Left hindlimb (tissue), 1 donor: ENCODE results near the gene RALGPS1.

Source experiments
- DNase-seq: peaks from one replicate; pipeline ENCODE4 v3.0.0-alpha.2; 2018

RALGPS1 gene

DNA sequence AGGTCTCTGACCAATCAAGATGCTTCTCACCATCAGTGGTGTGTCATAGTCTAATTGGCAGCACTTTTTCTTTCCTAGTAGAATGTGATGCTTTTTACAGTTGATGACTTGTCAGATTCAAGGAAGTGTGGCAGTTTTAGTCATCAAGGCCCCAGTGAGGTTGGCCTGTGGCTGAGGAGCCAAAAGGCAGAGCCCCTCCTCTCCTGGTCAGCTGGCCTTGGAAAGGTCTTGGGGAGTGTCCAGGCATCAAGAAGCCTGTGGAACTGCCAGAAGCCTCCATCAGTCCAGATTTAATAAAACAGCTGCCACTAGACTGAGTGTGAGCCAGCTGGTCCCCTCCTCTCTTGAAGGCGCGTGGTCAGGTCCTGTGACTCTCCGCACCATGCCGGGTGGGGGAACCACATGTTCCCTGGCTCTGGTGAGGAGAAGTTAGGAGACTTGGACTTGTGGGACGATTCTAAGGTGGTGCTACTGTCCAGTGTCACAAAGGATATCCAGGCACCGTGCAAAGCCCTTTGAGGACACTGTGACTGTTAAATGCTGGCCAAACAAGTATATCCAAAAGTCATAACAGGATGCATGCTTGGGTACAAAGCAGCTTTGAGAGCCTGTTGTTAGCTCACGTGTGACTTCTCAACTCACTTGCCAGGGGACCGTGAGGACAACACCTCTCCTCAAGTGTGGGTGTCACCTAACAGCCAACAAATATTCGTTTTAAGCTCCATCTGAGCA is 213.9 kb downstream of the RALGPS1 start:
- peak; percentile 73 for DNase-seq

DNA sequence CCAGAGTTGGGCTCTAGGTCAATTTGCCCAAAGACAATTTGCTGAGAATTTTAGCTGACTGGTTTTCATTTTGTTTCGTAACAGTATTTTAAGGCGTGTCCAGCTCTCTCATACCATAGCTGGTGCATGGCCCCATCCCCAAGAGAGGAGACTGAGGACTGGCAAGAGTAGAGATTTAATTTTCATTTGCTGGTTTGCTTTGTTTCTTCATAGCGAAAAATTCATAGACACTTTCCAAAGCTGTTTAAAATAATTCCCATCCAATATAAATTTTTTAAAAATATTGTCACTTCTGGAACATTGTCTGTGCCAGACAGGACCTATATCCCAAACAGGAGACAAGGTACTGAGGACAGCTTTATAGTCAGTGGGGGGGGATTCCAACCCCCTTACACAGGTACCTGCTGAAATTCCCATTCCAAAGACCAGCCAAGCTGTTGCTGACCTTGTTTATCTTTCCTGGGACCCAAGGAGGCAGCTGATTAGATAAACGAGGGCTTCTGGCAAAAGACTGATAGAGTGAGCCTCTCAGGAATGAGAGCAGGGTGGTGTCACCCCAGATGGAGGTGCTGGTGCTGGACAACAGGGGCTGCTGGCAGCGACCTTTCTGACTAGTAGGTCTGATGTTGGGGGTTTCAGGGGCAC is 214.6 kb downstream of the RALGPS1 start:
- DNase-seq, result no peak

DNA sequence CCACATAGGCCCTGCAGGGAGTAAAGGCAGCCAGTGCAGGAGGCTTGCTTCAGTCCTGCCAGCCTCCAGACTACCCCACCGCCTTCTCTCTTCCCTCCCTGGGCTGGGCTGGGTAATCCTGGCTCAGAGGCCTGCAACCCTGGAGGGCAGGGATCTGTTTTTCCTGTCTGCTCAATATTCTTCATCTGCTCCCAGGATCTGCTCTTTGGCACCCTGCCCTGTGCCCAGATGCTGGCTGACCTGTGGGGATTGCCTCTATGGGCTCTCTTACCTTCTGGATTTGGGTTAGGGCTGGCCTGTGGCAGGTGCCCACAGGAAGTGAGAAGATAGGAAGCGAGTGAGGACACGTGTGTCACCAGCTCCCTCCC is 215.1 kb downstream of the RALGPS1 start:
- no peak for DNase-seq

DNA sequence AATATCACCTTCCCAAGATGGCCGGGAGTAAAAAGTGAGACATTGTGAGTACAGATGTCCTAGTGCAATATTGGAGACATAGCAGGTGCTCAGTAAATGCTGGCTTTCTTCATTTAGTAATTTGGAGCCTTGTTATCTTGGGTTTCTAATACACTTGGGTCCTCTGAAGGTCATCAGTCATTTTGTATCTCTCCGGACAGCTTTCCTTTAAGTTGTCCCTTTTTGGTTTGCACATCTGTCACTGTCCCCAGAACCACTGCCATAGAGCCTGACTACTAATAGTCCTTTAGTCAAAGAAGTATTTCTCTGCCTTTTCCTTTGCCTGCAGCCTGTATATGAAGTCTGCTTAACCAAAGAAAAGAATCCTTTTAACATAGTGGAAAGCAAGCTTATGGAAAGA is 215.7 kb downstream of the RALGPS1 start:
- no peak for DNase-seq

- DNase-seq, result peak; percentile 76
Observed at GRCh38 chr9:127130661-127131538, 216.3 kb downstream of the RALGPS1 start.

- DNase-seq, result no peak
Observed at GRCh38 chr9:127131871-127132270, 217.3 kb downstream of the RALGPS1 start.

DNA sequence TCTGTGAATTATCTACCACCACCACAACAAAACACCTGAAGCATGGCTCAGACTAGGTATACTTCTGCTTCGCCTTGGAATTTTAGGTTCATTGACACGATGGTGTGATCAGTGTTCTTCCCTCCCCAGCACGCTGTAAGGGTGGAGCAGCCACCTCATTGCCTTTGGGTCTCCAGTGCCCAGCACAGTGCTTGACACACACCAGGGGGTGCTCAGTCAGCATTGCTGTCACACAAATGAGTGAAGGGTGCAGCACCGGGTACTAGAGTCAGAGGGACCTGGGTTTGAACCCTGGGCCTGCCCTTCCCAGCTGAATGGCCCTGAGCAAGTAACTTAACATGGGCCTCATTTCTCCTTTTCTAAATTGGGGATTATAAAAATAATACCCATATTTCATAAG is 217.8 kb downstream of the RALGPS1 start:
- no peak for DNase-seq

DNA sequence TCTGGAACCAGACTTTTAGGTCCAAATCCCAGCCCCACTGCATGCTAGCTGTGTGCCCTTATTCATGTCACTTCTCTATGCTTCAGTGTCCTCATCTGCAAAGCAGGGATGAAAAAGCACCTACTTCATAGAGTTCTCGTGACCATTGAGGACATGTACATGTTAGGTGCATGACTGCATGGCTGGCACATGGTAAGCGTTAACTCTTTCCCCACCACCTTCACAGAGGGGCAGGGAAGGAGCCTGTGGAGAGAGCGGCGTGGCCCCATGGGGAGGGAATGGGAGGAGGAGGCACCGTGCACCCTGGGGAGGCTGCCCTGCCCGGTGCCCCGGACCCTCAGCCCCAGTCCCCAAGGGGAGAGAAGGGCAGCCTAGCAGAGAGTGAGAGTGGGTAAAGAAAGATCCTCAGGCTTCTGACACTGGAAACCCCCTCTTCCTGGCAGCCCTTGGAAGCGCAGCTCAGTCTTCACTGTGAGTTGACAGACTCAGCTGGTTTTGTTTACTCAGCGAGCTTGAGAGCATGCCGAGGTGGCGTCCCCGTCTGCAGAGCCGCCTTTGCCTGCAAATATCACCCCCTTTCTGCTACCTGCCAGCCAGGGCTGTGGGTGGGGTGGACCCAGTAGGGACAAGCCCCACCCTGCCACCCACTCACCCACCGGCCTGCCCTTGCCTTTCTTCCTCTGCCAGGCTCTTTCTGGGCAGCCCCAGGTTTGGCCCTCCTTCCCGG is 218.5 kb downstream of the RALGPS1 start:
- peak; percentile 68 for DNase-seq

- peak; percentile 87 for DNase-seq
Observed at GRCh38 chr9:127133739-127134167, 219.2 kb downstream of the RALGPS1 start.

- DNase-seq, result no peak
Observed at GRCh38 chr9:127135056-127135745, 220.6 kb downstream of the RALGPS1 start.

DNA sequence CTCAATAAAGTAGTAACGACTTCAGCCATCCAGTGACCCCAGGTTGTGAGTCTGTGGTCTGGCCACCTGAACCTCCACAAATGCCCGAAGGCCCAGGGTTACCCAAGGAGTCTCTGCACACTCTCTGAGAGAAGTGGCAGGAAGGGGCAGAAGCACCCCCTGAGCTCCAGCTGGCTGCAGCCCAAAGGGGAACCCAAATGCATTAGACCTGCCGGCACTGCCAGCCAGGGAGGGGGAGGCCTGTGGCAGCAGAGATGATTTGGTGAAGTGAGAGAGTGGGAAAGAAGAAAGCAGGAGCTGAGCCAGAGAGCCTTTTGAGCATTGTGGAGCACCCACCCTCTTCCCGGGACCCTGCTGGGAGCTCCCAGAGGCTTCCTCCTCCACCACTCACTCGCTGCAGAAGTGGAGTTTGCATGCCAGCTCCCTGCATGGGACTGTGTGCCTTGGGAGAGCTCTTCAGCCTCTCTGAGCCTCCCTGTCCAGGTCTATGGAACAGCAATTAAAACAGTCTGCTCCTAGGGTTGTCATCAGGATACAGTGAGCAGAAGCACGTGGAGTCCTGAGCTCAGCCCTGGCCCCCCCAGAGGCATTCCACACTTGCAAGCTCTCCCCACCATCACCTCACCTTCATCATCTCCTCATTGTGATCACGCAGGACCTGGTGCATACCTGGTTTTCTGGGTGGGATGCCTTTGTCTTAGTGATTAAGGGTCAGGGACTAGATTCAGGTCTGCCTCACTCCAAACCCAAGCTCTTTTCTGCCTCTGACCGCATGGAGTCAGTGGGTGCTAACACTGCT is 221.7 kb downstream of the RALGPS1 start:
- no peak for DNase-seq

DNA sequence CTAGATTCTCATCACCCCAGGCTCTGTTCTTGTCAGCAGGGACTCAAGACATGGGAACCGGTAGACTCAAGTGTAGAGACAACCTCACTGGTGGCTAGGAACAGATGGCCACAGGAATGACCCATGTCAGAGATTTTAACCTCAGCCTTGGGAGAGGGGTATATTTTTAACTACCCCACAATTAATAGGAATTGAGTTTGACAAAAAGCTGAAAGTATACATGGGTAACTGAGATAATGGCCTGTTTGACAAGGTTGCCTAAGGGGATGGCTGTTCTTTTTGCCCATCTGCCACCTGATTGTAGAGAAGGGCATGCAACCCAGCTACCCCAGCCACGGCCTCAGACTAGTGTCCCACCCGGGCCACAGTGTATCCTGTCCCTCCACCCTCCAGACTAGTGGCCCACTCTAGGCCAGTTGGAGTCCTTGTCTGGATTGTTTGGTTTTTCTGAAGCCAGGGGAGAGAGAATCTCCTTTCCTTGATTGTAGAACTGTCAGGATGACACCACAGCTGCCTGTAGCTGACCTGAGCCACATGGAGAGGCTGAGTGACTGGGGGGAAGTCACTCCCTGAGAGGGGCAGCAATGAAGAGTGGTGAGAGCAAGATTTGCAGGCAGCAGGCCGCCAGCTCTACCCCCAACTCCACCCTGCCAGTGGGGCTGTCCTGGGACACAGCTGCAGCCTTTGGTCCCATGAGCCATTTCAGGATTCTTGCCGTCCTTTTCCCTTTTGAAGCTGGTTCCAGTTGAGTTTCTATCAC is 222.5 kb downstream of the RALGPS1 start:
- no peak for DNase-seq

DNA sequence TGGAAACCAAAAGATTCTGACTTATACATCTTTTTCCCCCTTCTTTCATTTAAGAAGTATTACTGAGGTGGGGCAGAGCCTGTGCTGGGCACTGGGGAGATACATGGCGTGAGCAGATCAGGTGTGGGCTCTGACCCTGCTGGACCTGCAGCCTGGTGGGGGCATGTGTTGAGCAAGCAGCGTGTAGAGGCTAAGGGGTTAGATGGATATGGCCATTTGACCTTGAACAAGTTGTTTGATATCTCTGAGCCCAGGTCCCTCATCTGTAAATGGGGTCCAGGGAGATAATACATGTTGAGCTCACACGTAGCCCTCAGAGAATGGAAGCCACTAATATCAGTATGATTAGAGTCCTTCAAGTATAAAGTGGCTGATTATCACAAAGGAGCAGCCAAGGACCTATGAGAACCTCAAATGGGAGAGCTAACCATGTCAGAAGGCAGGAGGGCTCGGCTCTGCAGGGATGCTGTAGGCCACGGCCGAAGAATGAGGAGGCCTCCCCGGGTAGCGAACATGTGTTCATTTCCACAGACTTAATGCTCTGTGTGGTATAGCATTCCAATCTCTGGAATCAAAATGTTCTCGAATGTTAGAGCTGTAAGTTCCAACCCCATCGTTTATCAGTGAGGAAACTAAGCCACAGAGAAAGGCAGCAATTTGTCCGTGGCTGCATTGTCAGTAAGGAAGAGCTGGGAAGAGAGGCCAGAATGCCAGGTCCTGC is 223.2 kb downstream of the RALGPS1 start:
- no peak for DNase-seq

DNA sequence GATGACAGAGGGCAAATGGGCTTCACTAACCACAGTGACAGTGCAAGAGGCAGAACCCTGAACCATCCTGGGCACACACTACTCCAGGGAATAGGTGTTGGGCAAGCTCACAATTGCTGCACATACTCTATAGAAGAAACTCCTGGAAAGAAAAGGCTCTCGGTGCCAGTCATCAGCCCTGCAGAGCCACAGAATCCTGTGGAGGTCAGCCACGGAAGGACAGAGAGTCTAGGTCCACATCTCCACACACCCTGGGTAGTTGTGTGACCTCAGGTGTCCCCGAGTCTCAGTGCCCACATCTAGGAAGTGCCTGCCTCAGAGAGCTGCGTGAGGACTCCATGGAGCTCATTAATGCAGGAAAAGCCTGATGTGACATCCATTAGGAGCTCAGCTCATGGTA is 223.9 kb downstream of the RALGPS1 start:
- no peak for DNase-seq

- DNase-seq, result no peak
Observed at GRCh38 chr9:127139071-127139731, 224.6 kb downstream of the RALGPS1 start.

DNA sequence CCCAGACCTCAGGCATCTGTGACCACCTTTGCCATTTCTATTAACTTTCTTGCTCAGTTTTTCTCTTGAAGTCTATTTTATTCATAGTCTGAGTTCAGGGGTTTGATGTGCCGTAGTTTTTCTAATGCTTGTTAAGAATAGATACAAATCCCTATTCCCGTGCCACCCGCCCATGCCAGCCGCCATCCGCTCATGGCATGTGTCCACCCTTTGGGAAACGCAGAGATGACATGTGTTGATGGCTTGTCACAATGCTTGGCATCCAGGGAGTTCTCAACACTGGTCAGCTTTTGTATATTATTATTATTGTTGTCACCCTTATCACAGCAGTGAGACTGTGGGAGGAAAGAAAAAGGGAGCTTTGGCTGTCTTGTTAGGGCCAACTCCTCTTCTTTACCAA is 225.2 kb downstream of the RALGPS1 start:
- no peak for DNase-seq

GRCh38 chr9:127140181-127140580 is 225.6 kb downstream of the RALGPS1 start:
- no peak for DNase-seq

DNA sequence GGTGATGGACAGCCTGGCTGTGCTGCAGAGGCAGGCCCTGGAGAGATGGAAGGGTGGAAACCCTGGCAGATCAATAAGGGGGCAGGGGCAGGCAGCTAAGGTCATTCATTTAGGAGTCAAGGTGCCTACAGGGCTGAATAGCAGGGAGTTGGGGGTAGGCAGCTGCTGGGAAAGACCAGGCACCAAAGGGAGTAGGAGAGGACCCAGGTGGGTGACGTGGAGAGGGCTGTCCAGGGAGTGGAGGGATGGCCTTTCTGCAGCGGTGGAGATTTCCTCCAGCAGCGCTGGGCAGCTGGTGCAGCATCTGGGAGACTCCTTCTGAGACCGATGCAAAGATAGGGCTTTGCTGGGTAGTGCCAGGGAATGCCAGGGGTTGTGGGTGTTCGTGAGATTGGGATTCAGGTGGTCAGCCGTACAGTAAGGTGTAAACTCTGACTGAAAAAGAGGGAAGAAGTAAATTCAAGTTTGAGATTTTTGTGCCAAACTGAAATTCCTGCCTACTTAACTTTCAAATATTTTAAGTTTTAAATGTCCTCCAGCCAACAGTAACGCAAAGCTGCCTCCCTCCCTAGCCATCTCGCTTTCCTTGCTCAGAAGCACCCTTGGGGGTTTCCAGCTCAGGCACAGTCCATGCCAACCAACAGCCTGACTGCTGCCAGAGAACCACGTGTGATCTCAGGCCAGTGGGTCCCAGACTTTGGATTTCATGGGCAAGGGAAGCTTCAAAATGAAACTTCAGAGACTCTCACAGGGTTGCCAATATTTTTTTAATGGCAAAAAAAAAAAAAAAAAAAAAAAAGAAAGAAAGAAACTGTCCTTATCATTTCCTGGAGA is 226.5 kb downstream of the RALGPS1 start:
- DNase-seq, result no peak

GRCh38 chr9:127142291-127142690 is 227.7 kb downstream of the RALGPS1 start:
- DNase-seq, result no peak
